T-helper 2 cell treated with Interferon-gamma antibody and Interleukin-4, amounts not matched to agents 5 μg/mL and 100 μg/mL, for 36 hours (primary cell): ENCODE results near the gene INKA1.
A peak's percentile ranks its signal among the peaks of the same experiment; 100 is the strongest.

Source experiments
- DNase-seq: peaks from one replicate; pipeline ENCODE4 v3.0.0; 2021; ENCODE audit warnings: low spot score
- H3K27ac Mint-ChIP-seq: one replicate; pipeline ENCODE4 v1.8.0; 2021; ENCODE audit warnings: mild to moderate bottlenecking, mixed read lengths
- H3K27me3 Mint-ChIP-seq: one replicate; pipeline ENCODE4 v1.8.0; 2021; ENCODE audit warnings: low read depth, mixed read lengths
- H3K36me3 Mint-ChIP-seq: one replicate; pipeline ENCODE4 v1.8.0; 2021; ENCODE audit warnings: low read depth, mixed read lengths
- H3K4me1 Mint-ChIP-seq: one replicate; pipeline ENCODE4 v1.8.0; 2021; ENCODE audit warnings: low read depth, mixed read lengths
- H3K4me3 Mint-ChIP-seq: one replicate; pipeline ENCODE4 v1.8.0; 2022; ENCODE audit warnings: mild to moderate bottlenecking, moderate library complexity, mixed read lengths
- H3K9me3 Mint-ChIP-seq: one replicate; pipeline ENCODE4 v1.8.0; 2021; ENCODE audit warnings: mixed read lengths

The INKA1 gene

DNA sequence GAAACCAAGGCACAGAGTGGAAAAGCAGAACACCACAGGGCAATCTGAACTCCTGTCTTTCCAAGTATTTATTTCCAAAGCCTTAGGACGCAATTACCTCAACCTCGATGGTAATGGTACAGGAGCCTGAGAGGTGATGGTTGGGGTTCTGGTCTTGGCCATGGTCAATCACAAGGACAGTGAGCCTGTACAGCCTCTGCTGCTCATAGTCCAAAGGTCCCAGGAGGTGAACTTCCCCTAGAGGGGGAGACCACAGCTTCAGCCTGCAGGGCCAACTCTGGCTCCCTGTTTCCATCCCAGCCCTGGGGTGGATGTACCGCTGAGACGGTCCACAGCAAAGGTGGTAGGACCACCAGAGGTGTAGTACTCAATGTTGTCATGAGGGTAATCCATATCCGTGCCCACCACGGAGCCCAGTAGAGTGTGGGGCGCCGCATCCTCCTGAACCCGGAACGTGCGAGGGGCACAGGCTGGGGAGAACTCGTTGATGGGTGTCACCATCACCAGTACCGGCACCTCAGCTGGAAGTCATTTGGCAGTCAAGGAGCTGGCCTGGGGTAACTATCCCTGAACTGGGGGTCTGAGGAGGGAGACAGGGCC is 9.5 kb upstream of the INKA1 start:
- peaks cover 15% of the 10 kb centered on the region for H3K27me3 Mint-ChIP-seq
- no peak for DNase-seq
- H3K4me3 Mint-ChIP-seq: no peak overlapping the region
- no peak overlapping the region for H3K27ac Mint-ChIP-seq
- peaks cover 2% of the 10 kb centered on the region for H3K4me1 Mint-ChIP-seq
- no peaks in the 10 kb centered on the region for H3K36me3 Mint-ChIP-seq
- H3K9me3 Mint-ChIP-seq: no peaks in the 10 kb centered on the region

DNA sequence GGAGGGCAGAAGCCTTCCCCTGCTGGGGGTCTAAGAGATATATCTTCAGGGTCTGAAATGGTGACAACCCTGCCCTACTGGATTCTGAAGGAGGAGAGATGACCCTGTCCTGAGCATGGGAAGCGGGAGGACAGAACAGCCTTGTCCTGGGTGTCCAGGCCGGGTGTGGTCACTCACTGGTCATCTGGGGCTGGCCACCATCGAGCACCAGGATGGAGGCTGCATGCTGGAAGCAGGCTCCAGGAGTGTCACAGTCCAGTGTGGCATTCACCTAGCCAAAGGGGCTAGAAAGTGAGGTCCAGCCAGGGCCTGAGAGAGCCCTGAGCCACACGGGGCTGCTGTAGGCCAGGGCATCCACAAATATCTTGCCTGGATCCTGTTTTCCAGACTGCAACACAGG is 8.6 kb upstream of the INKA1 start:
- no peaks in the 10 kb centered on the region for H3K36me3 Mint-ChIP-seq
- H3K27ac Mint-ChIP-seq: no peak overlapping the region
- peaks cover 2% of the 10 kb centered on the region for H3K4me1 Mint-ChIP-seq
- peaks cover 18% of the 10 kb centered on the region for H3K27me3 Mint-ChIP-seq
- no peak overlapping the region for H3K4me3 Mint-ChIP-seq
- H3K9me3 Mint-ChIP-seq: no peaks in the 10 kb centered on the region
- DNase-seq: no peak

DNA sequence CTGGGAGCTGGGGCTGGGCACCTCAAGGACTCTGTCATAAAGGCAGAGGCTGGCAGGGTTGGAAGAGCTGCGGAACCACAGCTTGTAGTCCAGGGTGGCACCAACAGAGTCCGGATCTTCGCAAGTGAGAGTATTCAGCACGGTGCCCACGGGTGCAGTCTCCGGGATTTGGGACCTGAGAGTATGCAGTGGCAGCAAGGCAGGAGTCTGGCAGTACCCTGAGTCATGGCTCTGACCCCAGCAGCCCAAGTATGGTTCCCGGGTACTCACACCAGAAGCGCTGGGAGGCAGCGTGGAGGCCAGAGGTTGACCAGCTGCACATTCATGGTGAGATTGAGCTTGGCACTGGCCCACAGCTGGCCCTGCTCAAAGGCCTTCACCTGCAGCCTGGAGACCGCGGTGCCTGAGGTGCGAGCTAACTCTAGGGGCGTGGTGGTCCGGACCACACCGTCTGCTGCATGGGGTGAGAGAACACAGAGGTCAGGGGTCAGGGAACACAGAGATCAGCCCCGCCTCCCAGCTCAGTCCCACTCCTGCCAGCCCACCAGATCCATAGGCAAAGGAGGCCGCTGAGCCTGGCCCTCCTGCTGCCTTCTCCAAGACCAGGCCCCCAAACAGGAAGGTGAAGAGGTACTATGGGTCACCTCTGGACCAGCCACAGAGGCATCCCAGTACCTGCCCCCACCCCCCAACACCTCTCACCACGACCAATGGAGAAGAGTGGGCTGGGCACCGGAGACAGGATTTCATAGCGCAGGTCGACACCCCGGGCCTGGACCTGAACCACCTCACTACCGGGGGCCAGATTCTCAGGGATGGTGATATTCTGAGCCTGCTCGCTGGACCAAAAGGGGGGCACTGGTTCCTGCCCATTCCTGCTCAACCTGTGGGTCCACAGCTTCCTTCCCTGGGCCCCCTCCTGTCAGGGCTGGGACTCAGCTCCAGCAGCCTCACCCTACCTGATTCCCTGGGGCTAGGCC is 7.8 kb upstream of the INKA1 start:
- no peak for DNase-seq
- H3K9me3 Mint-ChIP-seq: no peaks in the 10 kb centered on the region
- H3K27me3 Mint-ChIP-seq: peaks cover 15% of the 10 kb centered on the region
- H3K4me1 Mint-ChIP-seq: no peaks in the 10 kb centered on the region
- H3K27ac Mint-ChIP-seq: no peak overlapping the region
- no peaks in the 10 kb centered on the region for H3K36me3 Mint-ChIP-seq
- H3K4me3 Mint-ChIP-seq: no peak overlapping the region

DNA sequence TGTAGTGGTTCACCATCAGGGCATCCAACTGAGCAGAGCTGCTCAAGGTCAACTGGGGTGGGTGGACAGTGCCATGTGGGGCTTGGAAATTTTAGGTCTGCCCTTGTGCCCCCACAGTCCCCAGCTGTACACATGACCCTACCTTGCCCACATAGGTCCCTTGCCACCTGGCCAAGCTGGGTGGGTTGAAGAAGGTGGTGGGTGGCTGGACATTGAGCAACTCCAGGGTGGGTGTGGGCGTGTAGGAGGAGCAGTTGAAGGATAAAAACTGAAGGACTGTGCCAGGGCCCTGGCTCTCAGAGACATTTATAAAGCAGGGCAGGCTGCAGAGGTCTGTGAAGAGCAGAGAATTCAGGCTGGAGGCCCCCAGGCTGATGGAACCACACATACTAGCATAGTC is 4.0 kb upstream of the INKA1 start:
- Mint-ChIP-seq H3K27ac (no peak overlapping the region), H3K4me1 (peaks cover 8% of the 10 kb centered on the region), H3K36me3 (no peaks in the 10 kb centered on the region), H3K27me3 (peaks cover 20% of the 10 kb centered on the region), H3K4me3 (no peak overlapping the region), H3K9me3 (no peaks in the 10 kb centered on the region)
- DNase-seq: no peak

DNA sequence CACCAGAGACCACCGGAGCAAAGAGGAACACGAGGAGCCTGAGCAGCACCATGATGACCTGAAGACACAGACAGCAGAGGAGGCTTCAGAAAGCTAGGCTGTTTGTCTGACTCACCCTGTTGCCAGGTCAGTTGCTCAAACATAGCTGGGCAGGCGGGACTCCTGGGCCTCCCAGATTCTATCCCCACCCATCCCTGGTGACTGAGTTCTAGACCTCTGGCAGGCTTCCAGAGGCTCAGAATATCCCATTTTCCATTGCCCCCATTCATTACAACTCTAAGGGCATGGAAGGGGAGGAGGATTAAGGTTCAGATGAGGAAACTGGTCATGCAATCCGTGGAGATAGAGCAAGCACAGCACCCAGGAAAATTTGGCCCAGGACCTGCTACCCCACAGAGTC is 3.3 kb upstream of the INKA1 start, which contains the start of gene CDHR4:
TSS of gene CDHR4 (minus strand) at position 113 of the 400 bp plus-strand sequence. CDS start at position 52, 61 bp downstream.
- Mint-ChIP-seq H3K36me3 (no peaks in the 10 kb centered on the region), H3K9me3 (no peaks in the 10 kb centered on the region), H3K27ac (no peak within 1 kb of the TSS), H3K4me1 (peaks cover 9% of the 10 kb centered on the region), H3K4me3 (no peak within 1 kb of the TSS), H3K27me3 (peaks cover 20% of the 10 kb centered on the region)
- no peak for DNase-seq

DNA sequence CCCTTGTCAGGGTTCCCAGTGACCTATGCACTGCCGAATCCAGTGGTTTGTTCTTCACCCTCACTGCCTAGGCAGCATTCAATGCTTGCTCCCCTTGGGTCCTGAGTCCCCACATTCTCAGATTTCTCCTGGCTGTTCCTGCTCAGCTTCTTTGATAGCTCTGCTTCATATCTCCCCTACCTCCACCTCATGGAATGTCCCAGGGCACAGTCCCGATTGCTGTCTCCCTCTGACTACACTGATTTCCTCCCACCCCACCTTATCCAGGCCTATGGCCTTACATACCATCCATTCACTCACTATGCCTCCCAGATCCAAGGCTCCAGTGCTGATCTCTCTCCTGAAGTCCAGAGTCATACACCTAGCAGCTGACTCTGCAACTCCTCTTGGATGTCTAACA is 1.9 kb upstream of the INKA1 start:
- Mint-ChIP-seq H3K4me3 (no peak overlapping the region), H3K4me1 (peaks cover 16% of the 10 kb centered on the region)

DNA sequence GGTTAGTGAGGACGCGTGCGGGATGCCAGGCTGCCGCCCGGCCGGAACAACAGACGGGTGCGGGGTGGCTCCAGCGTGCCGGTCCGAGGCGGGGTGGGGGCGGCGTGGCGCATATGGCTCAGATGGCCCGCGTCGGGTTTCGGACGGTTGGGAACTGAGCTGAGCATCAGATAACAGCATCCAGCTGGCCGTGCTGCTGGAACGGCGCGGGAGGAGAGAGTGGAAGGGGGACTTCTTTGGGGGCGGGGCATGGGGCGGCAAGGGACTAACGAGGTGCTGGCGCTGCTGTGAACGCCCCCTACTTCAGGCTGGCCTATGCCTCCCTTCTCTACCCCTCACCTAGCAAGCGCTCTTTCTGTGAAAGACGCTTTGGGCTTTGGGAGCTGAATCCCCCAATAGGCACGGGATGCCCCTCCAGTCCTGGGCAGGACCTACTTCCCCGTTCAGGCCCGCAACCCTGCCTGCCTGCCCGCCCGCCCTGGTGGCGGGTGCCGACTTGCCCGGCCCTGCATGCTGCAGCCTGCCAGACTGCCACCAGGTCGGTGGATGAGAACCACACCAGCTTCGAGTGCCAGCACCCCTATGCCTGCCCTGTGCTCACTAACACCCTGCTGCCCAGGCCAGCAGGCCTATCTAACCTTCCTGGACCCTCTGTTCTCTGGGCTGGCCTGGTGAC is 542 bp downstream of the INKA1 start:
- Mint-ChIP-seq H3K9me3 (no peaks in the 10 kb centered on the region), H3K27ac (peak overlapping the region; percentile 55), H3K4me3 (peak overlapping the region; percentile 71), H3K27me3 (peaks cover 18% of the 10 kb centered on the region), H3K36me3 (peaks cover 5% of the 10 kb centered on the region), H3K4me1 (peaks cover 29% of the 10 kb centered on the region)
- DNase-seq: no peak

More for the DNA sequence above, 1.9 kb upstream of the INKA1 start:
- H3K36me3 Mint-ChIP-seq: peaks cover 3% of the 10 kb centered on the region
- DNase-seq: no peak
- H3K27me3 Mint-ChIP-seq: peaks cover 18% of the 10 kb centered on the region
- H3K27ac Mint-ChIP-seq: no peak overlapping the region
- H3K9me3 Mint-ChIP-seq: no peaks in the 10 kb centered on the region

DNA sequence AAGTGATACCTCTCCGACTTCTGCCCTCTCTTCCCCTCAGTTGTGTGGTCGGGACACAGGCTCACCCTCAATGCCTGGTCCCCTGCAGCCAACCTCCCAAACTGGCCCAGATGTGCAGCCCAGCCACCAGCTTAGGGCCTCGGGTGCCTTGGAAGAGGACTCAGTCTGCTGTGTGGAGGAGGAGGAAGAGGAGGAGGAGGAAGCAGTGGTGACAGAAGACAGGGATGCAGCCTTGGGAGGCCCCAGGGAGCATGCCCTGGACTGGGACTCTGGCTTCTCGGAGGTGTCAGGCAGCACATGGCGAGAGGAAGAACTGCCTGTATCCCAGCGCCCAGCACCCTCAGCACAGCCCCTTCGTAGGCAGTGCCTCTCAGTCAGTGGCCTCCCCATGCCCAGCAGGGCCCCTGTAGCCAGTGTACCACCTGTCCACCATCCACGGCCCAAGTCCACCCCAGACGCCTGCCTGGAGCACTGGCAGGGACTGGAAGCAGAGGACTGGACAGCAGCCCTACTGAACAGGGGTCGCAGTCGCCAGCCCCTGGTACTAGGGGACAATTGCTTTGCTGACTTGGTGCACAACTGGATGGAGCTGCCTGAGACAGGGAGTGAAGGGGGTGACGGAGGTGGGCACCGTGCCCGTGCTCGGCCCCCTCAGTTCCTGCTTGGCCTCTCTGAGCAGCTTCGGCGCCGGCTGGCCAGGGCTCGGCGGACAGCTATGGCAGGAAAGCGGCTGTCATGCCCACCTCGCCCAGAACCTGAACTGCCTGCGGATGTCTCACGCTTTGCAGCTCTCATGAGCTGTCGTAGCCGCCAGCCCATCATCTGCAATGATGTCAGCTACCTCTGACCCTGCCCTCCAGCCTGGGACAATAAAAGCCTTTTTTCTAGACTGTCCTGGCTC is 1.3 kb downstream of the INKA1 start:
- H3K4me3 Mint-ChIP-seq: peak overlapping the region; percentile 71
- H3K36me3 Mint-ChIP-seq: peaks cover 10% of the 10 kb centered on the region
- peaks cover 29% of the 10 kb centered on the region for H3K4me1 Mint-ChIP-seq
- no peak for DNase-seq
- peak overlapping the region; percentile 55 for H3K27ac Mint-ChIP-seq
- H3K9me3 Mint-ChIP-seq: no peaks in the 10 kb centered on the region
- H3K27me3 Mint-ChIP-seq: peaks cover 15% of the 10 kb centered on the region

DNA sequence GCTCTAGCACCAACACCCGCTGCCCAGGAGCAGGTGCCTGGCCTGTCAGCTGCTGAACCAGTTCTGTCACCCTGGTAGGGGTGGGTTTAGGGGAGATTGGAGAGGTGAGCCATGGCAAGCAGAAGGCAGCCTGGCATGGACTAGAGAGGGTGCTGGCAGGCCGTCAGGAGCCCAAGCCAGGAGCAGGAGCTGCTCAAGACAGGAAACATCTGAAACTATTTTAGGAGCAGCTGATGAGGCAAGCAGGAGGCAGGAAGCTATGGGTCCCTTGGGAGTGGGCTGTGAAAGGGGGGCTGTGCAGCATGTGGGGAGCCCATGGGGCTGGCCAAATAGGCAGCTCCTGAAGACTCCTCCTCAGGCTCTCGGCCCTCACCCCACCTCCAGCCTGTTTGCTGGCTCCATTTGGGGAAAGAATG is 2.3 kb downstream of the INKA1 start:
- Mint-ChIP-seq H3K4me3 (peak overlapping the region; percentile 2), H3K9me3 (no peaks in the 10 kb centered on the region), H3K27me3 (peaks cover 15% of the 10 kb centered on the region), H3K36me3 (peaks cover 20% of the 10 kb centered on the region), H3K27ac (peak overlapping the region; percentile 48), H3K4me1 (peaks cover 29% of the 10 kb centered on the region)
- DNase-seq: no peak

DNA sequence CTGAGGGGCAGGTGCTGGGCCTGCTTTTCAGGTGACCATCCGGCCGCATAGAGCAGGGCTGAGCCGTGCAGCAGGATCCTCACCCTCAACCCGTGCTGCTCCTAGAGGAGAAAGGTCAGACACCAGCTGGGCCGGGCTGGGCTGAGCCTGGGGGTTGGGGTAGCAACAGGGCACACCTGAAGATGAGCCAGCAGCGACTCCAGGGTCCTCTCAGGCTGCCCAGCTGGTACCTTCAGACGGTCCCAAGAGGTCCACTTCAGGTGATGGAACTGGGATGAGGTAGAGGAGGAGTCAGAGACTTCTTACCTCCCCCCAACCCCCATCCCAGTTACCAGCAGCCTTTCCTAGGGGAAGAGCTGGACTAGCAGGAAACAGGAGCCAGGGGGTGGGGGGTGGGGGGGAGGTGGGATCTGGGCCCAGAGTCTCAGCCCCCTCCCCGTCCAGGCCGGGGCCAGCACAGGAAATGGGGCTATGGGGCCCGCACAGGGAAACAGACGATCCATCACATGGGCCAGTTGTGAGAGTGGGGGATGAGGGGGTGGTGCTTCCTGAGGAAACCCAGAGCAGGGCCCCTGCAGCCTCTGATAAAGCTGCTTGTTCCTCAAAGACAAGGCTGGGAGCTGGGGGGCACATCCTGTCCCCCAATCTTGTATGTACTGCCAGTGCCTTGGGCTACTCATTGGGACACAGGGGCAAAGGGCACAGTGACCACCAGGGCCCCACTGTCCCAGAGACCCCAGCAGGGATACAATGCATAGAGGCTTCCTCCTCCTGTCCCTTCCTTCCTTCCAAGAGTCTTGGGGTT is 3.0 kb downstream of the INKA1 start:
- peak; percentile 21 for DNase-seq
- Mint-ChIP-seq H3K27ac (no peak overlapping the region), H3K27me3 (peaks cover 14% of the 10 kb centered on the region), H3K4me3 (no peak overlapping the region), H3K4me1 (peaks cover 29% of the 10 kb centered on the region), H3K36me3 (peaks cover 23% of the 10 kb centered on the region), H3K9me3 (no peaks in the 10 kb centered on the region)

DNA sequence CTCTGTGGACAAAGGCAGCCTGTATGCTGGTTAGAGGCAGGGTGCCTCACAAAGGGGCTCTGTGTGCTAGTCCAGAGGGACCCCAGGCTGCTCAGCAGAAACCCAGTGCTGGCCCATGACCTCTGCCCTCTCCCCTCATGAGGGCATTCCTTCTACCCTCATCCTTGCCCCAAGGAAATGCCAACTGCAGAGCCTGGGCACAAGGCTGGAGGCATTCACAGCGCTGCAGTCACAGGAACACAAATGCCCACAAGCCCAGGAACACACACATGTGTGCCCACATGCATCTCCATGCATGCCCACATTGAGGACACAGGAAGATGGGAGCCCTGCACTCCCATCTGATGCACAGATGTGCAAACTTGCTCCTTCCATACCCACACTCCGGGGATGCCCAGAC is 3.8 kb downstream of the INKA1 start:
- H3K27ac Mint-ChIP-seq: no peak overlapping the region
- no peaks in the 10 kb centered on the region for H3K9me3 Mint-ChIP-seq
- peaks cover 28% of the 10 kb centered on the region for H3K36me3 Mint-ChIP-seq
- DNase-seq: no peak
- H3K4me3 Mint-ChIP-seq: no peak overlapping the region
- peaks cover 6% of the 10 kb centered on the region for H3K27me3 Mint-ChIP-seq
- peaks cover 35% of the 10 kb centered on the region for H3K4me1 Mint-ChIP-seq

DNA sequence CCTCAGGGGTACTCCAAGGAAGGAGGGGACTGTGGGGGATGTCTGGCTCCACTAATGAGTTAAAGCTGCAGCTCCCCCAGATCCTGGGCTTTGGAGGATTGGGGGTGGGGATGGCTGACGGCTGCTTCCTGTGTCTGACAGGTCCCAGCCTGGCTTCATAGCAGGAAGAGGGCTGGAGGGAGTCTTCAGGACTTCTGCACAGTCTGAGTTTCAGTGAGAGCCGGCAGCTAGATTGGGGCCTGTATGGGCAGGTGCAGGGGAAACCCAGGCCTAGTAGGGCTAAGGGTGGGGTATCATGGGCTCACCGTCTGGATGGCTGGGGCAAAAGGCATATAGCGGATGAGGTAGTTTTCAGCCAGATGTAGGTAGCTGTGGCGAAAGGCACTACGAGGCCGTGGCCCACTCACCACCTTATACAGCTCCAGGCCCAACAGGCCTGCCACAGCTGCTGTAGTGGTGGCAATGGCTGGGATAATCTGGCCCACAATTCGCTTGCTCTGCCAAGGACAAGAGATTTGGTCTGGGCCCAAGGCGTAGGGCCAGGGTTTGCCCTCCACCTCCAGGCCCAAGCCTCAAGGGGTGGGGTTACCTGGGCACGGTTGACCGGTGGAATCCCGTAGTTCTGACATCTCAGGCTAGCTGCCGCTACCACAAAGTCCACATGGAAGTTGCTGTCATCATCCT is 4.5 kb downstream of the INKA1 start:
- DNase-seq: no peak
- H3K4me3 Mint-ChIP-seq: no peak overlapping the region
- H3K27ac Mint-ChIP-seq: no peak overlapping the region
- H3K27me3 Mint-ChIP-seq: no peaks in the 10 kb centered on the region
- peaks cover 32% of the 10 kb centered on the region for H3K36me3 Mint-ChIP-seq
- no peaks in the 10 kb centered on the region for H3K9me3 Mint-ChIP-seq
- peaks cover 32% of the 10 kb centered on the region for H3K4me1 Mint-ChIP-seq
